Psoas muscle (tissue), 8 donors: Measurements from ENCODE around the gene TEX29. TPM values are rescaled to one million over a fixed set of nuclear protein-coding genes. Genes with fewer than 3 reads are reported as not detected.

Experiments
- ATAC-seq, 4 donors: fragments of 200-7000 bp; cut with Tn5 transposase; one replicate each; pipeline ENCODE4 v1.9.1; 2020; ENCODE audit warnings: moderate library complexity in 3 of 4, mild to moderate bottlenecking in 2 of 4
- DNase-seq, 2 donors: peaks; one replicate each; pipeline ENCODE4 v3.0.0-alpha.2; 2020
- H3K27ac ChIP-seq: fragments of 200-600 bp; one replicate; pipeline ENCODE4 v1.8.0; 2022
- H3K27me3 ChIP-seq, 3 donors: fragments of 200-600 bp in 1 of 3; one replicate each; pipeline versions ENCODE4 v1.6.1 to v1.8.0; 2013 to 2022; ENCODE audit warnings: low read length in 2 of 3, mild to moderate bottlenecking in 2 of 3, moderate library complexity in 1 of 3; ENCODE audit not compliant: insufficient read depth in 3 of 3
- H3K36me3 ChIP-seq, 2 donors: fragments of 200-600 bp in 1 of 2; one replicate each; pipeline versions ENCODE4 v1.6.1 to v1.8.0; 2013 to 2022; ENCODE audit warnings: low read depth in 1 of 2, mild to moderate bottlenecking in 1 of 2, moderate library complexity in 1 of 2; ENCODE audit not compliant: insufficient read depth in 1 of 2
- H3K4me1 ChIP-seq: fragments of 200-600 bp; one replicate; pipeline ENCODE4 v1.8.0; 2022
- H3K4me3 ChIP-seq: fragments of 200-600 bp; one replicate; pipeline ENCODE4 v1.8.0; 2022; ENCODE audit warnings: mild to moderate bottlenecking
- H3K9me3 ChIP-seq: fragments of 200-600 bp; one replicate; pipeline ENCODE4 v1.8.0; 2022
- WGBS, 3 donors: extraction: QIAGEN DNeasy Blood & Tissue Kit; methylation state at CpG; one replicate each; pipeline versions ENCODE4 v1.1.6 to v1.1.7; 2013; 5-methylcytosine and 5-hydroxymethylcytosine counted together
- intact Hi-C, 2 donors: fragments of 100-400 bp; cut with DNase I; formaldehyde crosslinking; loops; one replicate each; pipeline versions ENCODE4 v1.11.0 to v1.14.2; 2022
- polyA plus RNA-seq, 3 donors: library from polyadenylated mRNA; stranded (reverse); fragments of 200-250 nt; gene quantifications; one replicate each; pipeline ENCODE4 v1.2.3, GENCODE V29; 2013
- total RNA-seq, 4 donors: library from RNA; stranded (reverse); fragmentation: NEBNext Ultra II Directional in 2 of 4; extraction: Animal tissue kit (Norgen Biotek cat#: 25700) in 2 of 4; gene quantifications; one replicate each; pipeline versions ENCODE4 v1.2.1 to v1.2.4, GENCODE V29; 2021 to 2023
- TF ChIP-seq, protein P1 (sequence below): fragments of 200-600 bp; IDR thresholded peaks from one replicate; pipeline ENCODE4 v1.8.0; 2022; ENCODE audit warnings: antibody characterized with exemption
- donor health status: healthy with polysubstance abuse.
- donor health status: DM: no; HTN: no; CAD: no; lungs with moderate emphysema.
- donor health status: Bipolar disorder and iron deficiency.
- donor health status: healthy.
- donor health status: DM: yes; HTN: yes; CAD: no.
- donor health status: DM: no; HTN: no; CAD: no.
- donor health status: DM: no; HTN: no; CAD: no.
- donor health status: DM: yes; HTN: yes; CAD: no.

Gene TEX29
- total and polyA plus RNA-seq, 7 donors: 0.14 to 1.2 (median 0.38) TPM; not detected in 2

DNA sequence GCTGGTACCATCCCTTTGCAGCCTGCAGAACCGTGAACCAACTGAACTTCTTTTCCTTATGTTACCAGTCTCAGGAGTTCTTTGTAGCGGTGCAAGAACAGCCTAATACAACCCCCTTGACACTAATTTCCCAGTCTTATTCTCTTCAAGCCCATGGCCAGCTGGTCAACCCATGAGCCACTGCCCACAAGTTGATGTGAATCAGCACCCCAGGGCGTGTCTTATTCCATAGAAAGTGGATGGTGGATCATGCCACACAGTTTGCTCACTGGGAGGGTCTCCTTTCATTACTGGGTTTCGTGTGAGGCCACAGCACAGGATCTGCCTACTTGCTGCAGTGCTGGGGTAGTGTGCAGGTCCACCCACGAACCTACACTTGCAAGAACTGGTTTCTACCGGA, 27.0 kb downstream of the TEX29 start:
- no peak overlapping the region for H3K4me3 ChIP-seq
- H3K36me3 ChIP-seq: no peaks in the 10 kb centered on the region
- TF ChIP-seq, protein P1, sequence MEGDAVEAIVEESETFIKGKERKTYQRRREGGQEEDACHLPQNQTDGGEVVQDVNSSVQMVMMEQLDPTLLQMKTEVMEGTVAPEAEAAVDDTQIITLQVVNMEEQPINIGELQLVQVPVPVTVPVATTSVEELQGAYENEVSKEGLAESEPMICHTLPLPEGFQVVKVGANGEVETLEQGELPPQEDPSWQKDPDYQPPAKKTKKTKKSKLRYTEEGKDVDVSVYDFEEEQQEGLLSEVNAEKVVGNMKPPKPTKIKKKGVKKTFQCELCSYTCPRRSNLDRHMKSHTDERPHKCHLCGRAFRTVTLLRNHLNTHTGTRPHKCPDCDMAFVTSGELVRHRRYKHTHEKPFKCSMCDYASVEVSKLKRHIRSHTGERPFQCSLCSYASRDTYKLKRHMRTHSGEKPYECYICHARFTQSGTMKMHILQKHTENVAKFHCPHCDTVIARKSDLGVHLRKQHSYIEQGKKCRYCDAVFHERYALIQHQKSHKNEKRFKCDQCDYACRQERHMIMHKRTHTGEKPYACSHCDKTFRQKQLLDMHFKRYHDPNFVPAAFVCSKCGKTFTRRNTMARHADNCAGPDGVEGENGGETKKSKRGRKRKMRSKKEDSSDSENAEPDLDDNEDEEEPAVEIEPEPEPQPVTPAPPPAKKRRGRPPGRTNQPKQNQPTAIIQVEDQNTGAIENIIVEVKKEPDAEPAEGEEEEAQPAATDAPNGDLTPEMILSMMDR: no peak
- H3K27me3 ChIP-seq: no peaks in the 10 kb centered on the region
- intact Hi-C loops: loop anchor here in 1 of 2 donors (10.0 kb wide), 1 partner anchor 117 kb away; no protein-coding TSS in a partner anchor
- no peaks in the 10 kb centered on the region for H3K4me1 ChIP-seq
- no peak for DNase-seq
- no peak overlapping the region for H3K27ac ChIP-seq
- WGBS, 3 donors: 94 to 95% (median 94%) methylated on average over 6 of the region's 6 CpGs
- ATAC-seq: no peak
- no peaks in the 10 kb centered on the region for H3K9me3 ChIP-seq

DNA sequence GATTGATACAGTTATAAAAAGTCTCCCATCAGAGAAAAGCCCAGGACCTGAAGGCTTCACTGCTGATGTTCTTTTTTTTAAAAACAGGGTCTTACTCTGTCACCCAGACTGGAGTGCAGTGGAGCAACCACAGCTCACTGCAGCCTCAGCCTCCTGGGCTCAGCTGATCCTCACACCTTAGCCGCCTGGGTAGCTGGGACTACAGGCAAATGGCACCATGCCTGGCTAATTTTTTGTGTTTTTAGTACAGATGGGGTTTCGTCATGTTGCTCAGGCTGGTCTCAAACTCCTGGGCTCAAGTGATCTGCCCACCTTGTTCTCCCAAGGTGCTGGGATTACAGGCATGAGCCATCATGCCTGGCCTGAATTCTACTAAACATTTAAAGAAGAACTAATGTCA, 33.1 kb downstream of the TEX29 start:
- Histone ChIP-seq H3K4me1 (no peaks in the 10 kb centered on the region), H3K27me3 (no peaks in the 10 kb centered on the region), H3K27ac (no peak overlapping the region), H3K9me3 (no peaks in the 10 kb centered on the region), H3K36me3 (no peaks in the 10 kb centered on the region), H3K4me3 (no peak overlapping the region)
- ATAC-seq: no peak
- TF ChIP-seq, protein P1: no peak
- 77 to 89% (median 86%) methylated on average over 2 of the region's 2 CpGs for WGBS, 3 donors
- intact Hi-C loops: no loop called here
- DNase-seq: no peak

DNA sequence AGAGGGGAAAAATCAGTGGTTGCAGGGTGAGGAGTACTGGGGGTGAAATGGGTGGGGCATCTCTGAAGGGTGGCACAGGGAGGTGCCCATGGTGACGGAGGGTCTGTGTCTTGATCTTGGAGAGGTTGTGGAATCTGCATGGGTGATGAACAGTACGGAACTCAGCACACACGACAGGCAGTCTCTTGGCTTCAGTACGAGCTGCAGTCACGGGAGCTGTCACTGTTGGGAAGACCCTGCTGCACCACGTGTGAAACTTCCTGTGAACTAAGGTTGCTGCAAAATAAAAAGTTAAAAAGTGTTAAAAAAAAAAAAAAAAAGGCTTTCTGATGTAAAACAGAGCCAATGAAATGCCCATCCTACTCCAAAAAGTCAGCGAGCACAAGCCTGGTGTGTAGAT, 34.3 kb downstream of the TEX29 start:
- H3K9me3 ChIP-seq: no peaks in the 10 kb centered on the region
- H3K27me3 ChIP-seq: peaks cover 0 to 2% (median 0%) of the 10 kb centered on the region in 3 donors
- WGBS, 3 donors: 59 to 63% (median 62%) methylated on average over 7 of the region's 7 CpGs
- H3K4me3 ChIP-seq: no peak overlapping the region
- H3K36me3 ChIP-seq: no peaks in the 10 kb centered on the region
- ATAC-seq: no peak
- no peak overlapping the region for H3K27ac ChIP-seq
- intact Hi-C loops: no loop called here
- H3K4me1 ChIP-seq: no peaks in the 10 kb centered on the region
- DNase-seq: no peak
- TF ChIP-seq, protein P1: no peak

DNA sequence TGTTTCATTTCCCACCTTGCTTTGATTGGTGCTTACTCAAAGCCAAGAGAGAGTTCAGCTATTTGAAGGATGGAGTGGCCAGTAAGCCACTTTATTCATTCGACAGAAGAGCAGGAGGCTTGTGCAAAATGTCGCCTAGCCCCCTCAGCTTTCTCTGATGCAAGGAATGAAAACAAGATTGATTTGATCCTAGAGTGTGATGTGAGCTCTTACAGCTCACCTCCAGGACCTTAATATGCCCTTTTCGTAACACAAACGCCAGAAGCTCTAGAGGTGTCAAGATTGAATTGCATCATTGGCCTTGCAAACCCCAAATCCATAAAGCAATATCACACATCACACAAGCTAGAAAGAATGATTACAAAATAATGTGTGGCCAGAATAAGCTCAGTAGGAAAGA, 36.4 kb downstream of the TEX29 start:
- Histone ChIP-seq H3K4me1 (no peaks in the 10 kb centered on the region), H3K4me3 (no peak overlapping the region), H3K27me3 (peaks cover 0 to 3% (median 2%) of the 10 kb centered on the region in 3 donors), H3K27ac (no peak overlapping the region), H3K36me3 (no peaks in the 10 kb centered on the region), H3K9me3 (no peaks in the 10 kb centered on the region)
- no peak for ATAC-seq
- TF ChIP-seq, protein P1: no peak
- no peak for DNase-seq
- 77 to 86% (median 81%) methylated on average over 4 of the region's 4 CpGs for WGBS, 3 donors
- intact Hi-C loops: no loop called here

DNA sequence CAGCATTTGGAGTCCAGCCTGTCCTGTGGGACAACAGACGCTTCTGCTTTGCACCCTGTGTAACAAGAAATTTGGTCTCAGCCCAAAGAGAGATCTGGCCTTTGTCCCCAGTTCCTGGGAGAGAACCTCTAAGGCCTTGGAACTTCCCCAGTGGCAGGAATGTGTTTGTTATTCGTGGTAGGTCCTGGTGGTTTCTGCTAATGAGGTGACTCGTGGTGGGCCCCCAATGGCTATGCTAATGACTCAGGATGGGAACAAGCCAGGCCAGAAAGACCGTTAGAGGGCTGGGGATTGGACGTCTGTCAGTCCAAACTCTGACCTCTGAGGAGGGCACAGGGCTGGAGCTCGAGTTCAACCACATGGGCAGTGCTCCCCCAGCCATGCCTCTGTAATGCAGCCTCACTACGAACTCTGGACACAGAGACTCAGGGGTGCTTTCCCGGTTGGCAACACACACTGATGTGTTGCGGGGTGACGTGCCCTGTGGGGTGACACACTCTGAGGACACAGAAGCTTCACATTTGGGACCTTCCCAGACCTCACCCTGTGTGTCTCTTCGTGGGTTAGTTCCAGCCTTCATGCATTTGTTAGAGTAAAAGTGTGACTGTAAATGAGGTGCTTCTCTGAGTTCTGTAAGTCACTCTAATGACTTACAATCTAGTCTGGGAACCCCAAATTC, 38.9 kb downstream of the TEX29 start:
- DNase-seq (no peak), ATAC-seq (no peak)
- WGBS, 3 donors: 44 to 54% (median 51%) methylated on average over 11 of the region's 11 CpGs
- Histone ChIP-seq H3K27ac (no peak overlapping the region), H3K36me3 (no peaks in the 10 kb centered on the region), H3K9me3 (no peaks in the 10 kb centered on the region), H3K27me3 (peaks cover 0 to 16% (median 2%) of the 10 kb centered on the region in 3 donors), H3K4me3 (no peak overlapping the region), H3K4me1 (no peaks in the 10 kb centered on the region)
- intact Hi-C loops: no loop called here
- TF ChIP-seq, protein P1: no peak
